T-cell (primary cell): Measurements from ENCODE around the gene RHAG. TPM values are rescaled to one million over a fixed set of nuclear protein-coding genes. Genes with fewer than 3 reads are reported as not detected.

ENCODE experiments used
- ATAC-seq, 4 experiments: fragments of 200-7000 bp in 3 of 4; fragments of 150-1000 bp in 1 of 4; cut with Tn5 transposase; replicated peaks in 1 of 4; 1 replicate in 3 of 4; 2 replicates in 1 of 4; pipeline ENCODE4 v1.10.0; 2021; ENCODE audit warnings: moderate library complexity in 3 of 4, mild to moderate bottlenecking in 2 of 4, moderate number of reproducible peaks in 1 of 4
- CTCF ChIA-PET, 2 donors: fragments of 300-600 bp; sonication (Branson Sonifier 250); formaldehyde crosslinking; loops; one replicate each; lab custom pipeline; 2022; ENCODE audit warnings: antibody characterized with exemption in 2 of 2; lab: Charles Lee
- POLR2A ChIA-PET, 2 donors: fragments of 300-600 bp; sonication (Branson Sonifier 250); formaldehyde crosslinking; loops; one replicate each; lab custom pipeline; 2022; ENCODE audit warnings: antibody characterized with exemption in 2 of 2; lab: Charles Lee
- DNase-seq, 35 experiments: peaks; one replicate each; pipeline versions ENCODE4 v3.0.0 to v3.0.0-alpha.2; 2013 to 2023
- H3K27ac ChIP-seq: one replicate; pipeline ENCODE4 v1.5.1; 2013; ENCODE audit warnings: low read length
- H3K27me3 ChIP-seq, 2 experiments: replicated peaks in 1 of 2; 1 replicate in 1 of 2; 2 replicates in 1 of 2; pipeline versions ENCODE4 v1.6.1 to v1.7.0; 2013; ENCODE audit warnings: low read length in 1 of 2, mixed read lengths in 1 of 2; ENCODE audit not compliant: control insufficient read depth in 2 of 2, insufficient read depth in 2 of 2; ENCODE audit errors: extremely low read depth in 1 of 2
- H3K36me3 ChIP-seq, 2 donors: 1 replicate in 1 of 2; 2 replicates in 1 of 2; pipeline versions ENCODE4 v1.6.1 to v1.7.0; 2013; ENCODE audit warnings: low read length in 1 of 2; ENCODE audit not compliant: control insufficient read depth in 2 of 2, insufficient read depth in 1 of 2; ENCODE audit errors: extremely low read depth in 1 of 2
- H3K4me1 ChIP-seq, 2 experiments: 1 replicate in 1 of 2; 2 replicates in 1 of 2; pipeline versions ENCODE4 v1.6.1 to v1.7.0; 2013; ENCODE audit warnings: low read length in 2 of 2, mixed read lengths in 1 of 2; ENCODE audit not compliant: insufficient read depth in 2 of 2, control insufficient read depth in 1 of 2; ENCODE audit errors: extremely low read depth in 1 of 2
- H3K4me3 ChIP-seq, 2 donors: 1 replicate in 1 of 2; 2 replicates in 1 of 2; pipeline versions ENCODE4 v1.5.1 to v1.7.0; 2013; ENCODE audit warnings: mild to moderate bottlenecking in 2 of 2, low read length in 1 of 2, moderate library complexity in 1 of 2; ENCODE audit not compliant: control insufficient read depth in 1 of 2; ENCODE audit errors: extremely low read depth in 1 of 2
- H3K9me3 ChIP-seq: 2 replicates; pipeline ENCODE4 v1.7.0; 2013
- H3K27ac Mint-ChIP-seq, 2 donors: one replicate each; pipeline ENCODE4 v1.8.0; 2020 to 2021; ENCODE audit warnings: mild to moderate bottlenecking in 2 of 2, mixed read lengths in 2 of 2
- H3K27me3 Mint-ChIP-seq, 2 donors: one replicate each; pipeline ENCODE4 v1.8.0; 2021 to 2022; ENCODE audit warnings: mixed read lengths in 2 of 2
- H3K36me3 Mint-ChIP-seq: one replicate; pipeline ENCODE4 v1.8.0; 2021; ENCODE audit warnings: mixed read lengths
- H3K4me1 Mint-ChIP-seq, 3 donors: one replicate each; pipeline ENCODE4 v1.8.0; 2020 to 2022; ENCODE audit warnings: mixed read lengths in 3 of 3, mild to moderate bottlenecking in 1 of 3
- H3K4me3 Mint-ChIP-seq, 3 donors: one replicate each; pipeline ENCODE4 v1.8.0; 2020 to 2022; ENCODE audit warnings: mild to moderate bottlenecking in 3 of 3, mixed read lengths in 3 of 3, moderate library complexity in 3 of 3
- H3K9me3 Mint-ChIP-seq, 3 donors: one replicate each; pipeline ENCODE4 v1.8.0; 2020 to 2022; ENCODE audit warnings: mixed read lengths in 3 of 3
- WGBS: methylation state at CpG from one replicate; pipeline ENCODE4 v1.1.5; 2013; ENCODE audit warnings: missing lambda C conversion rate; ENCODE audit not compliant: insufficient coverage; 5-methylcytosine and 5-hydroxymethylcytosine counted together
- total RNA-seq, 35 experiments: library from RNA in 6 of 35; stranded (reverse) in 6 of 35; fragments of 120-200 nt in 1 of 35; gene quantifications; one replicate each; pipeline versions ENCODE4 v1.2.1 to v1.2.4 and lab custom pipeline; 2013 to 2026

RHAG gene
- total RNA-seq, 5 donors from 2014 or later (not counting 1 experiment from before 2014, with no cell fraction given) = 0.44 to 0.66 (median 0.51) TPM; not detected in 2

DNA sequence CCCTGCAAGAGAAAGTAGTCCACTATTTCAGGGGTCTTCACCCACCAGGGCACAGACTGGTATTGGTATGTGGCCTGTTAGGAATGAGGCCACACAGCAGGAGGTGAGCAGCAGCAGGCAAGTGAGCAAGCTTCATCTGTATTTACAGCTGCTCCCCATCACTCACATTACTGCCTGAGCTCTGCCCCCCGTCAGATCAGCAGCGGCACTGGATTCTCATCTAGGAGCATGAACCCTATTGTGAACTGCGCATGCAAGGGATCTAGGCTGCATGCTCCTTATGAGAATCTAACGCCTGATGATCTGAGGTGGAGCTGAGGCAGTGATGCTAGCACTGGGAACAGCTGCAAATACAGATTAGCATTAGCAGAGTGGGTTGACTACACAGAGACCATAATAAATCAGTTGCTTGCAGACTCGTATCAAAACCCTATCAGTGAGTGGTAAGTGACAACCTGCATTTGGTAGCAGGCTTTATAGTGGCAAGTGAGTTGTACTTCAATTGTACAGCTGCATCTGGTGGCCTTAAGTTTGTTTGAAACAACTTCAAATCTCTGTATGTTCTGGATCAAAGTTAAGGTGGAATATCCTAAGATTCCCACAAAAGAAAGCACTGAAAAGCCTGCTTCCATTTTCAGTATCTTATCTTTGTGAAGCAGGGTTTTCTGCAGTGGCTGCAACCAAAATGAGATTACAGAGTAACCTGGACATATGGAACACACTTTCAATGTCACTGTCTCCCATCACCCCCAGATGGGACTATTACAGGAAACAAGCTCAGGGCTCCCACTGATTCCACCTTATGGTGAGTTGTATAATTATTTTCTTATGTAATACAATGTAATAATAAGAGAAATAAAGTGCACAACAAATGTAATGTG, 73.4 kb downstream of the RHAG start:
- H3K36me3 ChIP-seq = no peaks in the 10 kb centered on the region
- Mint-ChIP-seq H3K9me3 (peaks cover 0 to 4% (median 0%) of the 10 kb centered on the region in 3 donors), H3K4me1 (no peaks in the 10 kb centered on the region), H3K36me3 (no peaks in the 10 kb centered on the region), H3K27me3 (peaks cover 9 to 11% of the 10 kb centered on the region in 2 donors), H3K27ac (no peak overlapping the region), H3K4me3 (no peak overlapping the region)
- ATAC-seq (no peak), DNase-seq (no peak)
- H3K4me3 ChIP-seq = no peak overlapping the region
- WGBS = no CpG with 5 or more reads among the region's 5 CpGs
- peaks cover 0 to 6% of the 10 kb centered on the region in 2 experiments for H3K27me3 ChIP-seq
- ChIA-PET POLR2A (no interaction called here), CTCF (interaction anchor here in 1 of 2 donors (0.6 to 0.7 kb wide), 3 partner anchors 23 to 287 kb away, joined by 3 read pairs; no protein-coding TSS in a partner anchor)
- no peaks in the 10 kb centered on the region for H3K4me1 ChIP-seq
- no peaks in the 10 kb centered on the region for H3K9me3 ChIP-seq
- no peak overlapping the region for H3K27ac ChIP-seq

DNA sequence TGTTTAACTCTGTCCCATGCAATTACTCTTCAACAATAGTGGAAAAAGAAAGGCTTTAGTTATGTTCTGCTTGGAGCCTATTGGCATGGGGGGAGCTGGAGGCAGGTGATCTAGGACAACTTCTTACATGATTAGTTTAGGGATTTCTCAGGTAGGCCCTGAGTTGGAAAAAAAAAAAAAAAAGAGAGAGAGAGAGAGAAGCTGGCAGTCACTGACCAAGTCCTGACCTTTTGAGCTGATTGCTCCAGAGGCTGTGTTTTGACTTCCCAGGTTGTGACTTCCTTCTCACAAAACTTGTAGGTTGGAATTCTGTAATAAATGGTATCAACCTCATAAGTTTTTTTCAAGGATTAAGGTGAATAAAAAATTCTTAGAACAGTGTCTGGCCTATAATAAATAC, 78.4 kb downstream of the RHAG start:
- Mint-ChIP-seq H3K4me3 (no peak overlapping the region), H3K4me1 (no peaks in the 10 kb centered on the region), H3K27me3 (peaks cover 4 to 7% of the 10 kb centered on the region in 2 donors), H3K9me3 (no peaks in the 10 kb centered on the region), H3K36me3 (no peaks in the 10 kb centered on the region), H3K27ac (no peak overlapping the region)
- peaks cover 0 to 3% of the 10 kb centered on the region in 2 experiments for H3K27me3 ChIP-seq
- POLR2A ChIA-PET = no interaction called here
- ATAC-seq = no peak
- no peaks in the 10 kb centered on the region for H3K9me3 ChIP-seq
- no peak overlapping the region for H3K4me3 ChIP-seq
- no peaks in the 10 kb centered on the region for H3K4me1 ChIP-seq
- CTCF ChIA-PET = interaction anchor here in 1 of 2 donors (0.5 kb wide), 1 partner anchor 13 kb away, joined by 3 read pairs; no protein-coding TSS in a partner anchor
- no peak overlapping the region for H3K27ac ChIP-seq
- no peaks in the 10 kb centered on the region for H3K36me3 ChIP-seq
- DNase-seq = no peak

DNA sequence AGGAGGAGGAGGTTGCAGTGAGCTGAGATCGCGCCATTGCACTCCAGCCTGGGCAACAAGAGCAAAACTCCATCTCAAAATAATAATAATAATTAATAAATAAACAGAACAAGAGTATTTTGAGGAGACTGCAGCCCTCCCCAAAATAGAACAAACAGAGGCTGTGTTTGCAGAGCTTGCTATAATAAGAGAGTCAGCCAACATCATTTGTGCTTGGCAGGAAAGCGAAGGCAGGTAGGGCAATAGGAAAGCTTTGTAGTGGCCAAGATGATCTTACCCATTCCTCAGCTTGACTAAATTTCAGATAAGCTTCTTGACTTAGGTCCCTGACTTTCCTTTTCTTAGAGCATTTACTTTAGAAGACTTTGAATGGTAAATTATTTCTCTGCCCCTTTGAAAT, 79.5 kb downstream of the RHAG start:
- H3K4me1 ChIP-seq = no peaks in the 10 kb centered on the region
- Mint-ChIP-seq H3K36me3 (no peaks in the 10 kb centered on the region), H3K4me1 (peaks cover 0 to 4% (median 3%) of the 10 kb centered on the region in 3 donors), H3K27me3 (peaks cover 4 to 12% of the 10 kb centered on the region in 2 donors), H3K9me3 (no peaks in the 10 kb centered on the region), H3K4me3 (no peak overlapping the region), H3K27ac (no peak overlapping the region)
- DNase-seq = no peak
- no CpG with 5 or more reads among the region's 3 CpGs for WGBS
- peaks cover 0 to 4% of the 10 kb centered on the region in 2 experiments for H3K27me3 ChIP-seq
- ChIA-PET POLR2A (no interaction called here), CTCF (no interaction called here)
- H3K27ac ChIP-seq = no peak overlapping the region
- no peaks in the 10 kb centered on the region for H3K36me3 ChIP-seq
- no peaks in the 10 kb centered on the region for H3K9me3 ChIP-seq
- H3K4me3 ChIP-seq = no peak overlapping the region
- ATAC-seq = no peak

DNA sequence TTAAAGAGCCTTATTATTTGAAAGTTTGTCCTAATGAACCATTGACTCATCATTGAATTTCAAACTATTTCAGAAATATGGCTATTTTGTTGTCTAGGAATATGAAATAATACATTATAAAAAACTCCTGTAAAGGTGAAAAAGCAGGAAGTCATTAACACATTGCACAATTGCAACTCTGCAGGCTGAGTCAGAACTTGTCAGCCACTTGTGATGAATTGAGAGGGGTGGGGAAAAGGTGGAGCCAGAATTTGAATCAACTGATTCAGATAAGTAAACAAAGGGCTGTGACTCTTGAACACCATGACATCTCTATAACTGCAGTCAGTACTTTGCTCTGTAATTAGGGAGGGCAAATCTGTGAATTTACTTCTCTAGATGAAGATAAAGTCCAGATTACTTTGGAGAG, 80.2 kb downstream of the RHAG start:
- Mint-ChIP-seq H3K36me3 (no peaks in the 10 kb centered on the region), H3K27me3 (peaks cover 9 to 16% of the 10 kb centered on the region in 2 donors), H3K27ac (no peak overlapping the region)

DNA sequence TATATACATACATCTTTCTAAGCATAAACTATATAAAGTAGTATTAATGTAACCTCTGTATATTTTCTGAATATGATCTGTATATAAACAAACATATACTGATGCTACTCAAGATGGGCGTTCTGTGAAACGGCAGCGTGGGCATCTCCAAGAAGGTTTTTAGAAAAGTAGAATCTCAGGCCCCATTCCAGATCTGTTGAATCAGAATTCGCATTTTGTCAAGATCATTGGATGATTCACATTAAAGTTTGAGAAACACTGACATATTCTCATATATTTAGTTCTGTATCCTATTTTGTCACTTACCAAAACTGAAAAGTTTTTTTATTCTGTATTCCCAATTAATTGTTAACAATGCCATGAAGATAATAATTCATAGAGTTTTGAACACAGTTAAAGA, 80.7 kb downstream of the RHAG start:
- no peaks in the 10 kb centered on the region for H3K9me3 Mint-ChIP-seq
- Histone ChIP-seq H3K4me3 (no peak overlapping the region), H3K36me3 (no peaks in the 10 kb centered on the region), H3K4me1 (peaks cover 6% of the 10 kb centered on the region in 2 experiments), H3K27me3 (peaks cover 0 to 10% of the 10 kb centered on the region in 2 experiments), H3K9me3 (no peaks in the 10 kb centered on the region), H3K27ac (no peak overlapping the region)
- H3K4me3 Mint-ChIP-seq = no peak overlapping the region
- peaks cover 9 to 14% (median 13%) of the 10 kb centered on the region in 3 donors for H3K4me1 Mint-ChIP-seq
- H3K36me3 Mint-ChIP-seq = no peaks in the 10 kb centered on the region
- ChIA-PET CTCF (no interaction called here), POLR2A (no interaction called here)
- ATAC-seq (no peak), DNase-seq (no peak)
- peaks cover 13 to 19% of the 10 kb centered on the region in 2 donors for H3K27me3 Mint-ChIP-seq
- no CpG with 5 or more reads among the region's 4 CpGs for WGBS
- H3K27ac Mint-ChIP-seq = no peak overlapping the region

More for the DNA sequence above, 80.2 kb downstream of the RHAG start:
- H3K9me3 ChIP-seq = no peaks in the 10 kb centered on the region
- ATAC-seq (no peak), DNase-seq (no peak)
- H3K27me3 ChIP-seq = peaks cover 0 to 5% of the 10 kb centered on the region in 2 experiments
- H3K4me3 ChIP-seq = no peak overlapping the region
- H3K36me3 ChIP-seq = no peaks in the 10 kb centered on the region
- H3K4me1 Mint-ChIP-seq = peaks cover 6 to 9% (median 8%) of the 10 kb centered on the region in 3 donors
- ChIA-PET CTCF (no interaction called here), POLR2A (no interaction called here)
- no peaks in the 10 kb centered on the region for H3K9me3 Mint-ChIP-seq
- H3K4me1 ChIP-seq = peaks cover under 1 to 6% of the 10 kb centered on the region in 2 experiments
- H3K27ac ChIP-seq = no peak overlapping the region
- H3K4me3 Mint-ChIP-seq = no peak overlapping the region
